Lower leg skin (tissue), 4 donors: ENCODE measurements around the gene TNFRSF1B. TPM values are rescaled to one million over a fixed set of nuclear protein-coding genes. Genes with fewer than 3 reads are reported as not detected.

Experiments
- DNase-seq, 2 donors: peaks; one replicate each; pipeline ENCODE4 v3.0.0-alpha.2; 2019; ENCODE audit warnings: low spot score in 2 of 2
- H3K4me3 ChIP-seq: fragments of 200-600 bp; sonication (generic); 2 replicates; pipeline ENCODE4 v1.5.1; 2017; ENCODE audit warnings: mild to moderate bottlenecking, low read depth; ENCODE audit not compliant: poor library complexity, severe bottlenecking
- CTCF ChIP-seq, 3 donors: fragments of 450-650 bp; IDR thresholded peaks; one replicate each; pipeline ENCODE4 v1.5.1; 2016; ENCODE audit warnings: antibody characterized with exemption in 3 of 3, mild to moderate bottlenecking in 3 of 3, moderate library complexity in 2 of 3
- POLR2A ChIP-seq, 2 donors: fragments of 450-650 bp; IDR thresholded peaks; one replicate each; pipeline ENCODE4 v1.6.1; 2016 to 2017; ENCODE audit warnings: antibody characterized with exemption in 2 of 2, mild to moderate bottlenecking in 1 of 2, moderate library complexity in 1 of 2
- WGBS, 2 donors: methylation state at CpG; one replicate each; pipeline ENCODE4 v1.1.5; 2018; 5-methylcytosine and 5-hydroxymethylcytosine counted together
- intact Hi-C: fragments of 100-400 bp; cut with DNase I; formaldehyde crosslinking; loops from one replicate; pipeline ENCODE4 v1.15.0; 2023; ENCODE audit warnings: low total_unique reads
- total RNA-seq, 4 donors: library from RNA; depleted of rRNA; stranded (reverse); fragments of >200 nt; gene quantifications; one replicate each; pipeline ENCODE4 v1.1.0, GENCODE V29; 2016

TNFRSF1B gene
- total RNA-seq, 4 donors from 2014 or later, result 8.5 to 33.1 (median 16.3) TPM

- intact Hi-C loops, result no loop called here
- no peak overlapping the region for H3K4me3 ChIP-seq
- WGBS, 2 donors, result 33 to 37% methylated on average over 2 of the region's 2 CpGs
- no peak for TF ChIP-seq POLR2A (IDR thresholded peaks at IDR 0.05)
- no peak for TF ChIP-seq CTCF (IDR thresholded peaks at IDR 0.05)
- peak; percentile 82 to 92 for DNase-seq
Measured at GRCh38 chr1:12232221-12232620, 65.4 kb downstream of the TNFRSF1B start.

GRCh38 chr1:12244078-12244477, 77.3 kb downstream of the TNFRSF1B start:
- 51 to 52% methylated on average over 2 of the region's 2 CpGs for WGBS, 2 donors
- no peak for DNase-seq
- intact Hi-C loops, result no loop called here

GRCh38 chr1:12244585-12244984, 77.8 kb downstream of the TNFRSF1B start:
- intact Hi-C loops, result no loop called here
- WGBS, 2 donors, result 48 to 62% methylated on average over 5 of the region's 5 CpGs
- peak in 1 of 2 donors; percentile 43 for DNase-seq
- H3K4me3 ChIP-seq, result no peak overlapping the region
- TF ChIP-seq CTCF (IDR thresholded peaks at IDR 0.05), result no peak
- TF ChIP-seq POLR2A (IDR thresholded peaks at IDR 0.05), result no peak

More at GRCh38 chr1:12244078-12244477, 77.3 kb downstream of the TNFRSF1B start:
- TF ChIP-seq CTCF (IDR thresholded peaks at IDR 0.05) (no peak), POLR2A (IDR thresholded peaks at IDR 0.05) (no peak)
- H3K4me3 ChIP-seq, result no peak overlapping the region

GRCh38 chr1:12245116-12245515, 78.3 kb downstream of the TNFRSF1B start:
- H3K4me3 ChIP-seq, result no peak overlapping the region
- TF ChIP-seq CTCF (IDR thresholded peaks at IDR 0.05), result no peak
- no peak for TF ChIP-seq POLR2A (IDR thresholded peaks at IDR 0.05)
- WGBS, 2 donors, result 59 to 60% methylated on average over 3 of the region's 3 CpGs
- DNase-seq, result no peak
- intact Hi-C loops, result no loop called here

GRCh38 chr1:12245733-12246132, 78.9 kb downstream of the TNFRSF1B start:
- H3K4me3 ChIP-seq, result no peak overlapping the region
- intact Hi-C loops, result no loop called here
- TF ChIP-seq CTCF (IDR thresholded peaks at IDR 0.05), result no peak
- no peak for TF ChIP-seq POLR2A (IDR thresholded peaks at IDR 0.05)
- DNase-seq, result no peak

GRCh38 chr1:12246584-12246983, 79.8 kb downstream of the TNFRSF1B start:
- H3K4me3 ChIP-seq, result no peak overlapping the region
- intact Hi-C loops, result no loop called here
- WGBS, 2 donors, result 86 to 89% methylated on average over 6 of the region's 6 CpGs
- TF ChIP-seq CTCF (IDR thresholded peaks at IDR 0.05) (no peak), POLR2A (IDR thresholded peaks at IDR 0.05) (no peak)
- DNase-seq, result no peak
